DND-41 (cell line): Measurements from ENCODE around the gene EFHD2.

Experiments
- ATAC-seq: fragments of 200-7000 bp; cut with Tn5 transposase; 3 replicates; pipeline ENCODE4 v1.9.1; 2021; ENCODE audit warnings: low read depth; ENCODE audit not compliant: insufficient read depth
- DNase-seq: peaks from one replicate; pipeline ENCODE4 v3.0.0-alpha.2; 2020
- H2AFZ ChIP-seq: 2 replicates; pipeline ENCODE4 v1.6.0; 2012; ENCODE audit warnings: low read depth, low read length
- H3K27ac ChIP-seq: 2 replicates; pipeline ENCODE4 v1.5.1; 2012; ENCODE audit warnings: low read length, inconsistent platforms
- H3K27me3 ChIP-seq: fragments of 200-600 bp; sonication (generic); 2 replicates; pipeline ENCODE4 v1.6.0; 2012; ENCODE audit warnings: low read length, mild to moderate bottlenecking, inconsistent platforms; ENCODE audit not compliant: insufficient read depth, poor library complexity
- H3K36me3 ChIP-seq: 2 replicates; pipeline ENCODE4 v1.5.1; 2012; ENCODE audit warnings: low read length, inconsistent platforms; ENCODE audit not compliant: insufficient read depth
- H3K4me1 ChIP-seq: 2 replicates; pipeline ENCODE4 v1.5.1; 2012; ENCODE audit warnings: mild to moderate bottlenecking, low read length; ENCODE audit not compliant: insufficient read depth
- H3K4me2 ChIP-seq: 2 replicates; pipeline ENCODE4 v1.6.0; 2012; ENCODE audit warnings: mild to moderate bottlenecking, moderate library complexity, low read length, inconsistent platforms; ENCODE audit not compliant: insufficient read depth
- H3K4me3 ChIP-seq, 2 experiments: fragments of 200-600 bp in 1 of 2; shearing (Covaris generic) in 1 of 2; 2 replicates each; pipeline ENCODE4 v1.5.1; 2012 to 2016; ENCODE audit warnings: inconsistent platforms in 2 of 2, low read length in 2 of 2, mild to moderate bottlenecking in 2 of 2, low read depth in 1 of 2, moderate library complexity in 1 of 2
- H3K79me2 ChIP-seq: 2 replicates; pipeline ENCODE4 v1.6.0; 2012; ENCODE audit warnings: low read length, inconsistent platforms; ENCODE audit not compliant: insufficient read depth
- H3K9ac ChIP-seq: 2 replicates; pipeline ENCODE4 v1.6.0; 2012; ENCODE audit warnings: low read depth, mild to moderate bottlenecking, inconsistent platforms, low read length, moderate library complexity
- H3K9me3 ChIP-seq: 2 replicates; pipeline ENCODE4 v1.5.1; 2012; ENCODE audit warnings: low read length, moderate library complexity, mild to moderate bottlenecking, inconsistent platforms; ENCODE audit not compliant: insufficient read depth, severe bottlenecking
- H4K20me1 ChIP-seq: 2 replicates; pipeline ENCODE4 v1.6.0; 2012; ENCODE audit warnings: low read length; ENCODE audit not compliant: insufficient read depth
- EZH2 ChIP-seq: IDR thresholded peaks from 3 replicates; pipeline ENCODE4 v1.6.1; 2012; ENCODE audit warnings: borderline replicate concordance, low read depth, mild to moderate bottlenecking, moderate library complexity, low read length, inconsistent platforms; ENCODE audit not compliant: severe bottlenecking
- TF ChIP-seq, protein P1 (sequence below): IDR thresholded peaks from 2 replicates; pipeline ENCODE4 v1.5.1; 2012; ENCODE audit warnings: borderline replicate concordance, low read length, moderate library complexity, mild to moderate bottlenecking; ENCODE audit not compliant: poor library complexity, severe bottlenecking; ENCODE audit errors: extremely low read depth

The EFHD2 gene

DNA sequence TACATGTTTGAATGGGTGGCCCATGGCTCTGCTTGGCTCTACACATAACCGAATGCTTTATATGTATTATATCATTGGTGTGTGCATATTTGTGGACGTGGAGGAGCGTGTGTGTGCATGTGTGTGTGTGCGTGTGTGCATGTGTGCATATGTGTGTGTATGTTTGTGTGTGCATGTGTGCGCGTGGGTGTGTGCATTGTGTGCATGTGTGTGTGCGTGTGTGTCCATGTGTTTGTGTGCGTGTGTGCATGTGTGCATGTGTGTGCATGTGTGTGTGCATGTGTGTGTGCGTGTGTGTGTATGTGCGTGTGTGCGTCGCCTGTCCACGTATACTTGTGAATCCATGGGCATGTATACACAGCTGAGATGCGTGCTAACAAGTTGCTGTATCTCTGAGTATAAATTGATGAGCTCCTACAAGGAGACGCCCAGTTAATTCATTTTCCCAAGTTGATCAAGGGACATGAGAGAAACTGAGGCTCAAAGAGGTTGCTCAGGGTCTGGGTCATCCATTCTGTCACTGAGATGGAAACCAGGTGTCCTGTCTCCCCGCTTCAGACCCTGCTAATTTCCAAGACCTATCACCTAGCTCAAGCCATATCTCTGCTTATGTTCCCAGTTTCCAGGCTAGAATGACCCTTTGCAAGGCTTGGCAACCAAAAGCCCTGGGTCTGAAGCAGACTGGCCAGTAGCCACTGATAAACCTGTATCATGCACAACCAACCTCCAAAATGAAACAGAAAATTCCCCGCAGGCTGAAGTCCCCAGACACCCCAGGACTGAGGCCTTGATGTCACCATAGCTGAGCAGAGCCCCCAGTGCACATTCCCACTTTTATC, 25.8 kb downstream of the EFHD2 start:
- Histone ChIP-seq H3K79me2 (no peaks in the 10 kb centered on the region), H3K9ac (no peak overlapping the region), H3K4me3 (no peak overlapping the region), H3K4me1 (no peaks in the 10 kb centered on the region), H4K20me1 (0 out of 2 replicates have a peak, but pooled peaks cover 2% of the 10 kb centered on the region), H3K27ac (no peak overlapping the region), H3K4me2 (no peak overlapping the region), H3K9me3 (no peaks in the 10 kb centered on the region), H3K27me3 (no peaks in the 10 kb centered on the region), H3K36me3 (no peaks in the 10 kb centered on the region), H2AFZ (no peak overlapping the region)
- no peak for ATAC-seq
- no peak for DNase-seq
- TF ChIP-seq, protein P1, sequence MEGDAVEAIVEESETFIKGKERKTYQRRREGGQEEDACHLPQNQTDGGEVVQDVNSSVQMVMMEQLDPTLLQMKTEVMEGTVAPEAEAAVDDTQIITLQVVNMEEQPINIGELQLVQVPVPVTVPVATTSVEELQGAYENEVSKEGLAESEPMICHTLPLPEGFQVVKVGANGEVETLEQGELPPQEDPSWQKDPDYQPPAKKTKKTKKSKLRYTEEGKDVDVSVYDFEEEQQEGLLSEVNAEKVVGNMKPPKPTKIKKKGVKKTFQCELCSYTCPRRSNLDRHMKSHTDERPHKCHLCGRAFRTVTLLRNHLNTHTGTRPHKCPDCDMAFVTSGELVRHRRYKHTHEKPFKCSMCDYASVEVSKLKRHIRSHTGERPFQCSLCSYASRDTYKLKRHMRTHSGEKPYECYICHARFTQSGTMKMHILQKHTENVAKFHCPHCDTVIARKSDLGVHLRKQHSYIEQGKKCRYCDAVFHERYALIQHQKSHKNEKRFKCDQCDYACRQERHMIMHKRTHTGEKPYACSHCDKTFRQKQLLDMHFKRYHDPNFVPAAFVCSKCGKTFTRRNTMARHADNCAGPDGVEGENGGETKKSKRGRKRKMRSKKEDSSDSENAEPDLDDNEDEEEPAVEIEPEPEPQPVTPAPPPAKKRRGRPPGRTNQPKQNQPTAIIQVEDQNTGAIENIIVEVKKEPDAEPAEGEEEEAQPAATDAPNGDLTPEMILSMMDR: no peak
- TF ChIP-seq EZH2: no peak

DNA sequence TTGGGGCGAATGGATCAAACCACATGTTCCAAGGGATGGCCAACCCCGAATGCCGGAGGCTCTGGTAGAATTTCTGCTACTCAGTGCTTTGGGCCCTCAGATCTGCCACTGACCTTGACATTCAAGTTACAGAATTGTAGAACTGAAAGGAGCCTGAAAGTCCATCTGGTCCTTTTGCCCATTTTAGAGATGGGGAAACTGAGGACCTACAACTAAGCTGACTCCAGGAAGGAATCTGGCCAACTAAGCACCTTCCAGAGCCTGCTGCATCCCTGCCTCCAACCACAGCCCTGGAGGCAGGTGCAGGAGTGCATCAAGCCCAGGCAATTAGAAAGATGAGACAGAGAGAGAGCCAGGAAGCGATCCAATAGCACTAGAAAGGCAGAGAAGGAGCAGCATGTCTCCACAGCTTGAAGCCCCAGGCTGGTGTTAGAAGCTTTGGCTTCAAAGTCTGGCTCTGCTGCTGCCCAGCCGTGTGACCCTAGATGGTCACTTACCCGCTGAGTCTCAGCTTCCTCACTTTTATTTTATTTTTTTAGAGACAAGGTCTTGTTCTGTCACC, 27.3 kb downstream of the EFHD2 start:
- no peak overlapping the region for H2AFZ ChIP-seq
- H3K9ac ChIP-seq: no peak overlapping the region
- H3K27ac ChIP-seq: no peak overlapping the region
- DNase-seq (no peak), ATAC-seq (no peak)
- H3K79me2 ChIP-seq: no peaks in the 10 kb centered on the region
- no peaks in the 10 kb centered on the region for H4K20me1 ChIP-seq
- H3K27me3 ChIP-seq: no peaks in the 10 kb centered on the region
- no peak overlapping the region for H3K4me3 ChIP-seq
- H3K4me2 ChIP-seq: no peak overlapping the region
- TF ChIP-seq, protein P1: no peak
- TF ChIP-seq EZH2: no peak
- H3K4me1 ChIP-seq: no peaks in the 10 kb centered on the region
- no peaks in the 10 kb centered on the region for H3K9me3 ChIP-seq
- H3K36me3 ChIP-seq: no peaks in the 10 kb centered on the region

DNA sequence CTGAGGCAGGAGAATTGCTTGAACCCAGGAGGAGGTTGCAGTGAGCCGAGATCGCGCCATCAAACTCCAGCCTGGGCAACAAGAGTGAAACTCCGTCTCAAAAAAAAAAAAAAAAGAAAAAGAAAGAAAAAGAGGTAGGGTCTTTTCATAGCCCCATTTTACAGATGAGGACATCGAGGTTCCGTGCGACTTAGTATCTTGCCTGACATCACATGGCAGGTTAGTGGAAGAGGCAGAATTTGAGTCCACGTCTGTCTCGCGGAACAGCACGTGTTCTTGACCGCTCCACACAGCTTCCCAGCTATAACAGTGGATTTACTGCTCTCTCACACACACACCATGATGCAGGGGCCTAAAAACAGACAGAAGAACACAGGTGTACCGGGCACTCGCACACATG, 29.6 kb downstream of the EFHD2 start:
- no peak overlapping the region for H3K4me2 ChIP-seq
- H4K20me1 ChIP-seq: 0 out of 2 replicates have a peak, but pooled peaks cover 1% of the 10 kb centered on the region
- ATAC-seq (no peak), DNase-seq (no peak)
- no peaks in the 10 kb centered on the region for H3K9me3 ChIP-seq
- H3K79me2 ChIP-seq: no peaks in the 10 kb centered on the region
- no peak overlapping the region for H3K9ac ChIP-seq
- no peaks in the 10 kb centered on the region for H3K4me1 ChIP-seq
- H3K4me3 ChIP-seq: no peak overlapping the region
- no peak overlapping the region for H3K27ac ChIP-seq
- H3K36me3 ChIP-seq: no peaks in the 10 kb centered on the region
- H3K27me3 ChIP-seq: no peaks in the 10 kb centered on the region
- H2AFZ ChIP-seq: no peak overlapping the region
- TF ChIP-seq, protein P1: no peak
- no peak for TF ChIP-seq EZH2
